HG03095 (cell line): Measurements from ENCODE around the gene HS6ST1.

ENCODE experiments used
- ATAC-seq: cut with Tn5 transposase; IDR thresholded peaks from one replicate; pipeline ENCODE4 v1.9.1; 2021; ENCODE audit warnings: moderate library complexity; ENCODE audit not compliant: unreplicated experiment

The HS6ST1 gene

GRCh38 chr2:128348701-128349100, 30.0 kb upstream of the HS6ST1 start:
- no peak for ATAC-seq

- no peak for ATAC-seq
These were observed 29.3 kb upstream of the HS6ST1 start for GRCh38 chr2:128347701-128348539.

- ATAC-seq: no peak
These were observed 28.5 kb upstream of the HS6ST1 start for GRCh38 chr2:128347171-128347558.

GRCh38 chr2:128346291-128347170, 27.9 kb upstream of the HS6ST1 start:
- ATAC-seq: no peak

- ATAC-seq: no peak
These were observed 26.9 kb upstream of the HS6ST1 start for GRCh38 chr2:128345436-128346165.

GRCh38 chr2:128344101-128344500, 25.4 kb upstream of the HS6ST1 start:
- no peak for ATAC-seq

GRCh38 chr2:128343459-128343858, 24.8 kb upstream of the HS6ST1 start:
- ATAC-seq: no peak

- no peak for ATAC-seq
These were observed 23.9 kb upstream of the HS6ST1 start for GRCh38 chr2:128342550-128342949.

GRCh38 chr2:128341621-128342020, 23.0 kb upstream of the HS6ST1 start:
- no peak for ATAC-seq

GRCh38 chr2:128332091-128332634, 13.5 kb upstream of the HS6ST1 start:
- ATAC-seq: no peak

GRCh38 chr2:128330583-128330982, 11.9 kb upstream of the HS6ST1 start:
- ATAC-seq: no peak

- ATAC-seq: no peak
These were observed 10.9 kb upstream of the HS6ST1 start for GRCh38 chr2:128329607-128330006.

GRCh38 chr2:128327180-128327964, 8.7 kb upstream of the HS6ST1 start:
- no peak for ATAC-seq

GRCh38 chr2:128326346-128326745, 7.7 kb upstream of the HS6ST1 start:
- no peak for ATAC-seq

GRCh38 chr2:128325611-128326181, 7.0 kb upstream of the HS6ST1 start:
- ATAC-seq: no peak

GRCh38 chr2:128324897-128325410, 6.3 kb upstream of the HS6ST1 start:
- ATAC-seq: no peak

GRCh38 chr2:128324008-128324896, 5.6 kb upstream of the HS6ST1 start:
- ATAC-seq: no peak

- no peak for ATAC-seq
These were observed 4.9 kb upstream of the HS6ST1 start for GRCh38 chr2:128323555-128323931.
